CD14-positive monocyte (primary cell): ENCODE results near the gene C11orf91. TPM values are rescaled to one million over a fixed set of nuclear protein-coding genes. Genes with fewer than 3 reads are reported as not detected.

ENCODE experiments used
- DNase-seq, 3 donors: peaks; one replicate each; pipeline ENCODE4 v3.0.0-alpha.2; 2011 to 2022
- H2AFZ ChIP-seq: 2 replicates; pipeline ENCODE4 v1.6.0; 2012; ENCODE audit warnings: mild to moderate bottlenecking, low read depth, low read length, inconsistent platforms; ENCODE audit not compliant: insufficient read depth, poor library complexity, severe bottlenecking
- H3K27ac ChIP-seq, 2 donors: 1 replicate in 1 of 2; 2 replicates in 1 of 2; pipeline ENCODE4 v1.5.1; 2012 to 2013; ENCODE audit warnings: low read length in 2 of 2, control low read depth in 1 of 2, inconsistent platforms in 1 of 2, low read depth in 1 of 2, mild to moderate bottlenecking in 1 of 2
- H3K27me3 ChIP-seq, 2 donors: one replicate each; pipeline versions ENCODE4 v1.6.0 to v1.6.1; 2011 to 2013; ENCODE audit warnings: low read length in 2 of 2; ENCODE audit not compliant: control insufficient read depth in 2 of 2, insufficient read depth in 2 of 2
- H3K36me3 ChIP-seq, 2 donors: replicated peaks in 1 of 2; 1 replicate in 1 of 2; 2 replicates in 1 of 2; pipeline versions ENCODE4 v1.5.1 to v1.6.1; 2012 to 2013; ENCODE audit warnings: low read length in 2 of 2, control low read depth in 1 of 2, inconsistent platforms in 1 of 2, mild to moderate bottlenecking in 1 of 2; ENCODE audit not compliant: insufficient read depth in 2 of 2, control insufficient read depth in 1 of 2
- H3K4me1 ChIP-seq, 2 donors: 1 replicate in 1 of 2; 2 replicates in 1 of 2; pipeline versions ENCODE4 v1.5.1 to v1.6.1; 2012 to 2013; ENCODE audit warnings: low read length in 2 of 2, control low read depth in 1 of 2, inconsistent platforms in 1 of 2, mild to moderate bottlenecking in 1 of 2, moderate library complexity in 1 of 2; ENCODE audit not compliant: insufficient read depth in 2 of 2, control insufficient read depth in 1 of 2
- H3K4me2 ChIP-seq: replicated peaks from 2 replicates; pipeline ENCODE3; 2012; ENCODE audit warnings: low read length, moderate library complexity, mild to moderate bottlenecking; ENCODE audit not compliant: poor library complexity, severe bottlenecking; ENCODE audit errors: extremely low read depth
- H3K4me3 ChIP-seq, 3 experiments: fragments of 200-600 bp in 1 of 3; sonication (generic) in 1 of 3; replicated peaks in 1 of 3; 1 replicate in 2 of 3; 2 replicates in 1 of 3; pipeline ENCODE4 v1.5.1; 2011 to 2013; ENCODE audit warnings: low read length in 3 of 3, mild to moderate bottlenecking in 3 of 3, control low read depth in 2 of 3, low read depth in 2 of 3, inconsistent platforms in 1 of 3, moderate library complexity in 1 of 3
- H3K79me2 ChIP-seq: 2 replicates; pipeline ENCODE4 v1.6.0; 2012; ENCODE audit warnings: mild to moderate bottlenecking, control low read depth, inconsistent platforms, low read length, moderate library complexity; ENCODE audit not compliant: insufficient read depth
- H3K9ac ChIP-seq: 2 replicates; pipeline ENCODE4 v1.6.0; 2017; ENCODE audit warnings: low read length, mild to moderate bottlenecking; ENCODE audit not compliant: insufficient read depth, poor library complexity, severe bottlenecking
- H3K9me3 ChIP-seq, 2 donors: replicated peaks in 1 of 2; 1 replicate in 1 of 2; 2 replicates in 1 of 2; pipeline versions ENCODE4 v1.5.1 to v1.6.1; 2012 to 2013; ENCODE audit warnings: low read length in 2 of 2, control low read depth in 1 of 2; ENCODE audit not compliant: control insufficient read depth in 1 of 2, insufficient read depth in 1 of 2
- H4K20me1 ChIP-seq: 2 replicates; pipeline ENCODE4 v1.6.0; 2012; ENCODE audit warnings: mild to moderate bottlenecking, low read length, control low read depth, moderate library complexity; ENCODE audit not compliant: insufficient read depth
- H3K27ac Mint-ChIP-seq, 7 donors: one replicate each; pipeline ENCODE4 v1.8.0; 2020; ENCODE audit warnings: mild to moderate bottlenecking in 7 of 7, mixed read lengths in 7 of 7, moderate library complexity in 6 of 7, inconsistent platforms in 2 of 7
- H3K27me3 Mint-ChIP-seq, 3 donors: one replicate each; pipeline ENCODE4 v1.8.0; 2021 to 2022; ENCODE audit warnings: low read depth in 3 of 3, mild to moderate bottlenecking in 3 of 3, mixed read lengths in 3 of 3, moderate library complexity in 3 of 3, inconsistent platforms in 1 of 3
- H3K36me3 Mint-ChIP-seq, 2 donors: one replicate each; pipeline ENCODE4 v1.8.0; 2020; ENCODE audit warnings: mixed read lengths in 2 of 2, inconsistent platforms in 1 of 2, mild to moderate bottlenecking in 1 of 2
- H3K4me1 Mint-ChIP-seq: one replicate; pipeline ENCODE4 v1.8.0; 2020; ENCODE audit warnings: mild to moderate bottlenecking, mixed read lengths
- H3K4me3 Mint-ChIP-seq, 2 donors: one replicate each; pipeline ENCODE4 v1.8.0; 2020; ENCODE audit warnings: mild to moderate bottlenecking in 2 of 2, mixed read lengths in 2 of 2, moderate library complexity in 1 of 2
- H3K9me3 Mint-ChIP-seq, 7 donors: one replicate each; pipeline ENCODE4 v1.8.0; 2020 to 2022; ENCODE audit warnings: mixed read lengths in 7 of 7, mild to moderate bottlenecking in 6 of 7, moderate library complexity in 6 of 7, inconsistent platforms in 2 of 7
- WGBS: methylation state at CpG from one replicate; pipeline ENCODE4 v1.1.5; 2013; ENCODE audit warnings: missing lambda C conversion rate; ENCODE audit not compliant: insufficient coverage; 5-methylcytosine and 5-hydroxymethylcytosine counted together
- intact Hi-C, 2 donors: fragments of 100-400 bp; cut with micrococcal nuclease; formaldehyde crosslinking; loops; one replicate each; pipeline versions ENCODE4 v1.15.0 to v1.15.1; 2023
- polyA plus RNA-seq, 3 donors: library from polyadenylated mRNA; depleted of rRNA in 1 of 3; unstranded in 2 of 3; stranded (reverse) in 1 of 3; fragments of 300-500 nt in 2 of 3; fragments of >200 nt in 1 of 3; fragmentation: Illumina TruSeq in 2 of 3; gene quantifications; 1 replicate in 2 of 3; 2 replicates in 1 of 3; pipeline ENCODE4 v1.2.3, GENCODE V29; 2012 to 2021
- TF ChIP-seq, protein P1 (sequence below): fragments of 200-600 bp; IDR thresholded peaks from one replicate; pipeline ENCODE4 v1.8.0; 2022; ENCODE audit warnings: antibody characterized with exemption, mild to moderate bottlenecking

C11orf91 gene
- polyA plus RNA-seq, 3 donors, result not detected

GRCh38 chr11:33696931-33697638, 3.5 kb downstream of the C11orf91 start:
- no peak overlapping the region for H3K4me2 ChIP-seq
- peaks cover 26 to 41% (median 31%) of the 10 kb centered on the region in 3 donors for H3K27me3 Mint-ChIP-seq
- H3K9me3 Mint-ChIP-seq, result peaks cover 0 to 4% (median 0%) of the 10 kb centered on the region in 7 donors

GRCh38 chr11:33696411-33696810, 4.2 kb downstream of the C11orf91 start:
- H3K4me3 Mint-ChIP-seq, result peak overlapping the region in 1 of 2 donors; percentile 27
- Histone ChIP-seq H3K9ac (no peak overlapping the region), H4K20me1 (no peaks in the 10 kb centered on the region), H3K27me3 (peaks cover 5 to 33% of the 10 kb centered on the region in 2 donors), H3K36me3 (no peaks in the 10 kb centered on the region), H3K9me3 (no peaks in the 10 kb centered on the region), H3K4me3 (no peak overlapping the region), H3K79me2 (no peaks in the 10 kb centered on the region), H3K4me2 (no peak overlapping the region), H3K4me1 (peaks cover 14 to 17% of the 10 kb centered on the region in 2 donors), H3K27ac (no peak overlapping the region), H2AFZ (no peak overlapping the region)
- H3K36me3 Mint-ChIP-seq, result no peaks in the 10 kb centered on the region
- intact Hi-C loops, result loop anchor here in 1 of 2 donors (10.0 kb wide), 1 partner anchor 332 kb away; no protein-coding TSS in a partner anchor
- peaks cover 22% of the 10 kb centered on the region for H3K4me1 Mint-ChIP-seq
- no peak overlapping the region for H3K27ac Mint-ChIP-seq
- H3K9me3 Mint-ChIP-seq, result peaks cover 0 to 4% (median 0%) of the 10 kb centered on the region in 7 donors
- 19% methylated on average over 5 of the region's 5 CpGs for WGBS
- no peak for DNase-seq
- TF ChIP-seq, protein P1, sequence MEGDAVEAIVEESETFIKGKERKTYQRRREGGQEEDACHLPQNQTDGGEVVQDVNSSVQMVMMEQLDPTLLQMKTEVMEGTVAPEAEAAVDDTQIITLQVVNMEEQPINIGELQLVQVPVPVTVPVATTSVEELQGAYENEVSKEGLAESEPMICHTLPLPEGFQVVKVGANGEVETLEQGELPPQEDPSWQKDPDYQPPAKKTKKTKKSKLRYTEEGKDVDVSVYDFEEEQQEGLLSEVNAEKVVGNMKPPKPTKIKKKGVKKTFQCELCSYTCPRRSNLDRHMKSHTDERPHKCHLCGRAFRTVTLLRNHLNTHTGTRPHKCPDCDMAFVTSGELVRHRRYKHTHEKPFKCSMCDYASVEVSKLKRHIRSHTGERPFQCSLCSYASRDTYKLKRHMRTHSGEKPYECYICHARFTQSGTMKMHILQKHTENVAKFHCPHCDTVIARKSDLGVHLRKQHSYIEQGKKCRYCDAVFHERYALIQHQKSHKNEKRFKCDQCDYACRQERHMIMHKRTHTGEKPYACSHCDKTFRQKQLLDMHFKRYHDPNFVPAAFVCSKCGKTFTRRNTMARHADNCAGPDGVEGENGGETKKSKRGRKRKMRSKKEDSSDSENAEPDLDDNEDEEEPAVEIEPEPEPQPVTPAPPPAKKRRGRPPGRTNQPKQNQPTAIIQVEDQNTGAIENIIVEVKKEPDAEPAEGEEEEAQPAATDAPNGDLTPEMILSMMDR, result no peak
- H3K27me3 Mint-ChIP-seq, result peaks cover 26 to 41% (median 31%) of the 10 kb centered on the region in 3 donors

More at GRCh38 chr11:33696931-33697638, 3.5 kb downstream of the C11orf91 start:
- H3K4me1 Mint-ChIP-seq, result peaks cover 24% of the 10 kb centered on the region
- peak overlapping the region in 1 of 2 donors; percentile 32 for H3K4me3 Mint-ChIP-seq
- H3K36me3 Mint-ChIP-seq, result no peaks in the 10 kb centered on the region
- Histone ChIP-seq H3K4me1 (peaks cover 16 to 18% of the 10 kb centered on the region in 2 donors), H3K36me3 (no peaks in the 10 kb centered on the region), H4K20me1 (no peaks in the 10 kb centered on the region), H3K9me3 (no peaks in the 10 kb centered on the region), H3K79me2 (no peaks in the 10 kb centered on the region), H3K4me3 (no peak overlapping the region), H3K9ac (no peak overlapping the region), H3K27me3 (peaks cover 5 to 33% of the 10 kb centered on the region in 2 donors), H3K27ac (no peak overlapping the region), H2AFZ (no peak overlapping the region)
- no peak for DNase-seq
- 95% methylated on average over 6 of the region's 6 CpGs for WGBS
- H3K27ac Mint-ChIP-seq, result peak overlapping the region in 1 of 7 donors; percentile 2
- TF ChIP-seq, protein P1, result no peak
- intact Hi-C loops, result loop anchor here in 1 of 2 donors (10.0 kb wide), 1 partner anchor 332 kb away; no protein-coding TSS in a partner anchor
